B cell (primary cell): ENCODE data around the gene ZMYND15. TPM values are rescaled to one million over a fixed set of nuclear protein-coding genes. Genes with fewer than 3 reads are reported as not detected.

Source experiments
- ATAC-seq: fragments of 200-7000 bp; cut with Tn5 transposase; one replicate; pipeline ENCODE4 v1.10.0; 2021; ENCODE audit warnings: low read depth, mild to moderate bottlenecking, moderate number of reproducible peaks, moderate library complexity
- CTCF ChIA-PET: fragments of 350-600 bp; sonication (Branson Sonifier 250); formaldehyde crosslinking; loops from one replicate; lab custom pipeline; 2021; ENCODE audit warnings: antibody characterized with exemption, inconsistent platforms; lab: Charles Lee
- POLR2A ChIA-PET: fragments of 350-600 bp; sonication (Branson Sonifier 250); formaldehyde crosslinking; loops from one replicate; lab custom pipeline; 2021; ENCODE audit warnings: antibody characterized with exemption; lab: Charles Lee
- DNase-seq: peaks from one replicate; pipeline ENCODE4 v3.0.0; 2013
- H2AFZ ChIP-seq: 2 replicates; pipeline ENCODE4 v1.6.1; 2012; ENCODE audit warnings: mild to moderate bottlenecking, low read depth, low read length; ENCODE audit not compliant: insufficient read depth, poor library complexity, severe bottlenecking
- H3K27ac ChIP-seq, 2 donors: 1 replicate in 1 of 2; 2 replicates in 1 of 2; pipeline ENCODE4 v1.5.1; 2012 to 2013; ENCODE audit warnings: low read length in 2 of 2, mild to moderate bottlenecking in 2 of 2, moderate library complexity in 1 of 2
- H3K27me3 ChIP-seq, 4 experiments: fragments of 200-600 bp in 1 of 4; sonication (generic) in 1 of 4; replicated peaks in 1 of 4; 1 replicate in 2 of 4; 2 replicates in 2 of 4; pipeline versions ENCODE4 v1.6.1 to v1.7.0; 2013 to 2016; ENCODE audit warnings: low read length in 3 of 4, mild to moderate bottlenecking in 2 of 4, mixed read lengths in 1 of 4, moderate library complexity in 1 of 4; ENCODE audit not compliant: insufficient read depth in 4 of 4, control insufficient read depth in 3 of 4; ENCODE audit errors: control extremely low read depth in 1 of 4
- H3K36me3 ChIP-seq, 2 experiments: replicated peaks in 1 of 2; 1 replicate in 1 of 2; 2 replicates in 1 of 2; pipeline versions ENCODE4 v1.6.1 to v1.7.1; 2013; ENCODE audit warnings: low read length in 1 of 2; ENCODE audit not compliant: insufficient read depth in 2 of 2, control insufficient read depth in 1 of 2; ENCODE audit errors: control extremely low read depth in 1 of 2, extremely low read depth in 1 of 2
- H3K4me1 ChIP-seq, 2 donors: fragments of 200-600 bp in 1 of 2; sonication (generic) in 1 of 2; 1 replicate in 1 of 2; 2 replicates in 1 of 2; pipeline versions ENCODE4 v1.5.1 to v1.6.1; 2013 to 2017; ENCODE audit warnings: low read length in 2 of 2; ENCODE audit not compliant: control insufficient read depth in 2 of 2, insufficient read depth in 2 of 2
- H3K4me2 ChIP-seq: replicated peaks from 2 replicates; pipeline ENCODE3; 2012; ENCODE audit warnings: mild to moderate bottlenecking, low read depth, low read length; ENCODE audit not compliant: poor library complexity, severe bottlenecking
- H3K4me3 ChIP-seq, 5 experiments: fragments of 200-600 bp in 1 of 5; sonication (generic) in 1 of 5; 1 replicate in 3 of 5; 2 replicates in 2 of 5; pipeline versions ENCODE4 v1.5.1 to v1.7.0; 2011 to 2016; ENCODE audit warnings: low read length in 4 of 5, mild to moderate bottlenecking in 4 of 5, low read depth in 2 of 5, control low read depth in 1 of 5, moderate library complexity in 1 of 5; ENCODE audit not compliant: insufficient read depth in 1 of 5; ENCODE audit errors: control extremely low read depth in 1 of 5, extremely low read depth in 1 of 5
- H3K79me2 ChIP-seq: fragments of 200-600 bp; sonication (generic); one replicate; pipeline ENCODE4 v1.6.0; 2016; ENCODE audit warnings: low read length; ENCODE audit not compliant: control insufficient read depth, insufficient read depth
- H3K9ac ChIP-seq: fragments of 200-600 bp; sonication (generic); 2 replicates; pipeline ENCODE4 v1.6.1; 2017; ENCODE audit warnings: mild to moderate bottlenecking, low read length, moderate library complexity
- H3K9me3 ChIP-seq, 3 donors: one replicate each; pipeline versions ENCODE4 v1.6.1 to v1.7.1; 2013; ENCODE audit warnings: low read length in 2 of 3; ENCODE audit not compliant: control insufficient read depth in 2 of 3, insufficient read depth in 1 of 3; ENCODE audit errors: control extremely low read depth in 1 of 3
- H4K20me1 ChIP-seq: 2 replicates; pipeline ENCODE4 v1.6.0; 2012; ENCODE audit warnings: mild to moderate bottlenecking, low read length; ENCODE audit not compliant: insufficient read depth, control insufficient read depth, poor library complexity, severe bottlenecking
- H3K27ac Mint-ChIP-seq: one replicate; pipeline ENCODE4 v1.8.0; 2021; ENCODE audit warnings: mixed read lengths
- H3K27me3 Mint-ChIP-seq: one replicate; pipeline ENCODE4 v1.8.0; 2021; ENCODE audit warnings: mixed read lengths
- H3K4me1 Mint-ChIP-seq: one replicate; pipeline ENCODE4 v1.8.0; 2021; ENCODE audit warnings: mixed read lengths
- H3K4me3 Mint-ChIP-seq: one replicate; pipeline ENCODE4 v1.8.0; 2021; ENCODE audit warnings: mixed read lengths
- H3K9me3 Mint-ChIP-seq: one replicate; pipeline ENCODE4 v1.8.0; 2022; ENCODE audit warnings: mixed read lengths; ENCODE audit not compliant: insufficient read depth
- CTCF ChIP-seq: fragments of 200-600 bp; IDR thresholded peaks from one replicate; pipeline ENCODE4 v1.8.0; 2022; ENCODE audit warnings: antibody characterized with exemption, mild to moderate bottlenecking
- EZH2 ChIP-seq: IDR thresholded peaks from 2 replicates; pipeline ENCODE4 v1.6.1; 2012; ENCODE audit warnings: borderline replicate concordance, low read depth, mild to moderate bottlenecking, moderate library complexity, low read length; ENCODE audit not compliant: insufficient read depth, poor library complexity, severe bottlenecking
- WGBS: methylation state at CpG from one replicate; pipeline ENCODE4 v1.1.5; 2013; ENCODE audit warnings: missing lambda C conversion rate; ENCODE audit not compliant: insufficient coverage; 5-methylcytosine and 5-hydroxymethylcytosine counted together
- intact Hi-C: fragments of 100-400 bp; cut with micrococcal nuclease; formaldehyde crosslinking; loops from one replicate; pipeline ENCODE4 v1.10.0; 2022
- polyA plus RNA-seq: library from polyadenylated mRNA; depleted of rRNA; stranded (reverse); fragments of >200 nt; gene quantifications from 2 replicates; pipeline ENCODE4 v1.2.3, GENCODE V29; 2012
- total RNA-seq, 2 donors: library from RNA; stranded (reverse); fragments of 120-200 nt in 1 of 2; gene quantifications; 1 replicate in 1 of 2; 2 replicates in 1 of 2; pipeline versions ENCODE4 v1.2.3 to v1.2.4, GENCODE V29; 2013 to 2022

ZMYND15 gene
- total and polyA plus RNA-seq, 2 donors (not counting 1 experiment from before 2014, with no cell fraction given): 0.72 to 2.5 TPM

DNA sequence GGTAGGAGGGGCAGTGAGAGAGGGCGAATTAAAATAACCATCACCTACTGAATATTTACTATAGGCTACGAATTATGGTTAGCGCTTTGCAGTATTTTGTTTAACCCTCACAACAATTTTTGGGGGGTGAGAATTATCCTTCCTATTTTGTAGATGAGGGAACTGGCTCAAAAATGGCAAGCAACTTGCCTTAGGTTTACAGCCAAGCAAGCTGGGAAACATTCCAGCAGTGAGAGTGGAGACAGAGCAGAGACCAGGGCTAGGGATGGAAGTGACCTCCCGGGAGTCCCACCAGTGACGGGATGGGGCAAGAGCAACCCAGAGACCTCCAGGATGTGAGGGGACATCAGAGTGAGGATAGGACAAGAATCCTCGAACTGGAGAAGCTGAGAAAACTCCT, 46.9 kb downstream of the ZMYND15 start:
- Histone ChIP-seq H3K4me2 (peak overlapping the region; percentile 57), H3K9ac (no peak overlapping the region), H3K27ac (no peak overlapping the region), H4K20me1 (no peaks in the 10 kb centered on the region), H3K36me3 (no peaks in the 10 kb centered on the region), H3K27me3 (peaks cover 0 to 70% (median 43%) of the 10 kb centered on the region in 4 experiments), H2AFZ (peak overlapping the region; percentile 0), H3K4me1 (peaks cover 28 to 34% of the 10 kb centered on the region in 2 donors), H3K9me3 (peaks cover 0 to 32% (median 0%) of the 10 kb centered on the region in 3 donors), H3K4me3 (no peak overlapping the region), H3K79me2 (no peaks in the 10 kb centered on the region)
- Mint-ChIP-seq H3K4me1 (peaks cover 30% of the 10 kb centered on the region), H3K27ac (no peak overlapping the region), H3K4me3 (no peak overlapping the region), H3K27me3 (peaks cover 44% of the 10 kb centered on the region), H3K9me3 (no peaks in the 10 kb centered on the region)
- intact Hi-C loops: no loop called here
- TF ChIP-seq EZH2: no peak
- no peak for TF ChIP-seq CTCF
- 30% methylated on average over 2 of the region's 6 CpGs for WGBS
- POLR2A ChIA-PET: no interaction called here
- no peak for DNase-seq
- no peak for ATAC-seq
- CTCF ChIA-PET: interaction anchor here (0.8 to 1.1 kb wide), 2 partner anchors 50 to 95 kb away, joined by 3 read pairs; no protein-coding TSS in a partner anchor

DNA sequence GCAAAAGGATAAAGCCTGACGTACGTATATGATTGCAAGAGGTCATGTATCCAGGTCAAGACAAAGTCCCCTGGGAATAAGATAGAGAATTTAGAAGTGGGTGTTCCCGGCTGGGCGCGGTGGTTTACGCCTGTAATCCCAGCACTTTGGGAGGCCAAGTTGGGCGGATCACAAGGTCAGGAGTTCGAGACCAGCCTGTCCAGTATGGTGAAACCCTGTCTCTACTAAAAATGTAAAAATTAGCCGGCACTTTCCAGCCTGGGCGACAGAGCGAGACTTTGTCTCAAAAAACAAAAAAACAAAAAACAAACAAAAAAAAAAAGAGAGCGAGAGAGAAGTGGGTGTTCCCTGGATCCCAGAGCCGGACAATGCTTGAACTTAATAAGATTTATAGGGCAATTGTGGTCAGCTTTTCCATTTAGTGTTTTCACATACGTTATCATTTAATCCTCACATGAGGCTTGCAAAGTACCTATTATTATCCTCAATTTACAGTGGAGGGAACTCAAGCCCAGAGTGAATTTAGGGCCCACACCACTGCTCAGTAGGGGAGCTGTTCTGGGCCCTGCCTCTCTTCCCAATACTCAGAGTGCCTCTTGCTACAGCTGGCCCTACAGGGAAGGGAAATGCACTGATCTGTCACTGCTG, 48.6 kb downstream of the ZMYND15 start:
- POLR2A ChIA-PET: interaction anchor here (0.8 kb wide), 1 partner anchor 20 kb away, joined by 3 read pairs; no protein-coding TSS in a partner anchor
- H2AFZ ChIP-seq: no peak overlapping the region
- Mint-ChIP-seq H3K27me3 (peaks cover 31% of the 10 kb centered on the region), H3K27ac (no peak overlapping the region), H3K4me1 (peaks cover 30% of the 10 kb centered on the region), H3K4me3 (peak overlapping the region; percentile 39), H3K9me3 (no peaks in the 10 kb centered on the region)
- TF ChIP-seq EZH2 (no peak), CTCF (no peak)
- no peak overlapping the region for H3K9ac ChIP-seq
- H3K4me3 ChIP-seq: no peak overlapping the region
- H3K27me3 ChIP-seq: peaks cover 0 to 60% (median 38%) of the 10 kb centered on the region in 4 experiments
- 93% methylated on average over 6 of the region's 14 CpGs for WGBS
- no peaks in the 10 kb centered on the region for H4K20me1 ChIP-seq
- no peak overlapping the region for H3K27ac ChIP-seq
- H3K36me3 ChIP-seq: no peaks in the 10 kb centered on the region
- CTCF ChIA-PET: interaction anchor here (0.7 to 3.2 kb wide), 5 partner anchors 14 to 114 kb away, joined by 3 to 36 read pairs (median 4); partner anchors contain the start of genes ARRB2, C17orf114 and CHRNE
- H3K79me2 ChIP-seq: no peaks in the 10 kb centered on the region
- peaks cover 28 to 34% of the 10 kb centered on the region in 2 donors for H3K4me1 ChIP-seq
- H3K9me3 ChIP-seq: peaks cover 0 to 27% (median 0%) of the 10 kb centered on the region in 3 donors
- intact Hi-C loops: no loop called here
- no peak for DNase-seq
- no peak for ATAC-seq
- no peak overlapping the region for H3K4me2 ChIP-seq
